Right kidney (tissue), 9 donors: ENCODE data around the gene ABHD3.
"Not testable (repeated sequence)": the region's sequence is repeated elsewhere in the genome, so short reads cannot be mapped to it uniquely, and the experiment has no call there.

Experiments used
- DNase-seq: peaks from one replicate; pipeline ENCODE4 v3.0.0-alpha.2; 2016
- long read RNA-seq, 8 donors: transcript quantifications; one replicate each; lab custom pipeline, GENCODE V29; 2026

The ABHD3 gene, protein sequence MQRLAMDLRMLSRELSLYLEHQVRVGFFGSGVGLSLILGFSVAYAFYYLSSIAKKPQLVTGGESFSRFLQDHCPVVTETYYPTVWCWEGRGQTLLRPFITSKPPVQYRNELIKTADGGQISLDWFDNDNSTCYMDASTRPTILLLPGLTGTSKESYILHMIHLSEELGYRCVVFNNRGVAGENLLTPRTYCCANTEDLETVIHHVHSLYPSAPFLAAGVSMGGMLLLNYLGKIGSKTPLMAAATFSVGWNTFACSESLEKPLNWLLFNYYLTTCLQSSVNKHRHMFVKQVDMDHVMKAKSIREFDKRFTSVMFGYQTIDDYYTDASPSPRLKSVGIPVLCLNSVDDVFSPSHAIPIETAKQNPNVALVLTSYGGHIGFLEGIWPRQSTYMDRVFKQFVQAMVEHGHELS
- long read RNA-seq, donor 1, partial matches to known transcripts = 0 of 5 reads
- long read RNA-seq, donor 1, other reads (novel, unspliced or antisense) = 0 of 5 reads
- long read RNA-seq, donor 2, transcript ABHD3-201 (9 exons, 2,064 nt) = major isoform, 5 of 23 reads
- long read RNA-seq, donor 2, partial matches to known transcripts = 18 of 23 reads
- long read RNA-seq, donor 2, other reads (novel, unspliced or antisense) = 0 of 23 reads
- long read RNA-seq, donor 3, partial matches to known transcripts = 0 of 2 reads
- long read RNA-seq, donor 3, other reads (novel, unspliced or antisense) = 0 of 2 reads
- long read RNA-seq, donor 4, partial matches to known transcripts = 0 of 4 reads
- long read RNA-seq, donor 4, other reads (novel, unspliced or antisense) = 0 of 4 reads
- long read RNA-seq, donor 5, partial matches to known transcripts = 0 of 4 reads
- long read RNA-seq, donor 5, other reads (novel, unspliced or antisense) = 0 of 4 reads
- long read RNA-seq, donor 6, partial matches to known transcripts = 0 of 4 reads
- long read RNA-seq, donor 6, other reads (novel, unspliced or antisense) = 0 of 4 reads
- long read RNA-seq, donor 7 = 0 reads
- long read RNA-seq, donor 8, partial matches to known transcripts = 0 of 5 reads
- long read RNA-seq, donor 8, other reads (novel, unspliced or antisense) = 0 of 5 reads

DNA sequence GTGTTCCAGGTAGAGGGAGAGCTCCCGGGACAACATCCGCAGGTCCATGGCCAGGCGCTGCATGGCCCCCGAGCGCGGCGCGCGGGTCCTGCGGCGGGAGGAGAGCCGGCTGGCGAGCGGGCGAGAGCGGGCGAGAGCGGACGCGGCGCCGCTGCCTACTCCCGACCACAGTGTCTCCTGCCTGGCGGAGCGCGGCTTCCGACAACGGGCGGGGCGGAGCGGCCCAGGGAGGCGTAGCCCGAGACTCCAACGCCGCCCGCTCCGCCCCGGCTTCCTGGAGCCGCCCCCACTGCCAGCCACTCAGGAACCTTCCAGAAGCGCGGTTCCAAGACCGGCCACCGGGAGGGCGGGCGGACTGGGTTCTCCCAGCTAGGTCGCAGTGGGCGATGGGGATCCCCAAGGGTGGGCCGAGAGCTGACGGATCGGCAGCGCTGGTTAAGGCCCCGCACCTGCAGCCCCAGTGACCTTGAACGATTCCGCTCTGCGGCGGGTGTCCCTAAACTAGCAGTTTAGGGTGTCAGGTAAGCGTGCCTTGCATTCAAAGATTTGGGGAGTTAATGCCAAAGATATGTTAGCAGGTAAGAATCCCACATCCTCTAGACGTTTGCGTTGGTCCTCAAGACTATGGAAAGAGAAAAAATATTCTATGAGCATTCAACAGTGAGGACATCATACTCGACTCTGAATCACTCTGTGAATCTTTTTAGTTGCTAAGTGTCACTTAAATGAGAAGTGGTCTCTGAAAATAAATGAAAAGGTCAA, at the start of gene ABHD3:
ABHD3 (minus strand) TSS at position 172 of the 762 bp plus-strand sequence; CDS start at position 63, 109 bp downstream.
- peak; percentile 94 for DNase-seq

DNA sequence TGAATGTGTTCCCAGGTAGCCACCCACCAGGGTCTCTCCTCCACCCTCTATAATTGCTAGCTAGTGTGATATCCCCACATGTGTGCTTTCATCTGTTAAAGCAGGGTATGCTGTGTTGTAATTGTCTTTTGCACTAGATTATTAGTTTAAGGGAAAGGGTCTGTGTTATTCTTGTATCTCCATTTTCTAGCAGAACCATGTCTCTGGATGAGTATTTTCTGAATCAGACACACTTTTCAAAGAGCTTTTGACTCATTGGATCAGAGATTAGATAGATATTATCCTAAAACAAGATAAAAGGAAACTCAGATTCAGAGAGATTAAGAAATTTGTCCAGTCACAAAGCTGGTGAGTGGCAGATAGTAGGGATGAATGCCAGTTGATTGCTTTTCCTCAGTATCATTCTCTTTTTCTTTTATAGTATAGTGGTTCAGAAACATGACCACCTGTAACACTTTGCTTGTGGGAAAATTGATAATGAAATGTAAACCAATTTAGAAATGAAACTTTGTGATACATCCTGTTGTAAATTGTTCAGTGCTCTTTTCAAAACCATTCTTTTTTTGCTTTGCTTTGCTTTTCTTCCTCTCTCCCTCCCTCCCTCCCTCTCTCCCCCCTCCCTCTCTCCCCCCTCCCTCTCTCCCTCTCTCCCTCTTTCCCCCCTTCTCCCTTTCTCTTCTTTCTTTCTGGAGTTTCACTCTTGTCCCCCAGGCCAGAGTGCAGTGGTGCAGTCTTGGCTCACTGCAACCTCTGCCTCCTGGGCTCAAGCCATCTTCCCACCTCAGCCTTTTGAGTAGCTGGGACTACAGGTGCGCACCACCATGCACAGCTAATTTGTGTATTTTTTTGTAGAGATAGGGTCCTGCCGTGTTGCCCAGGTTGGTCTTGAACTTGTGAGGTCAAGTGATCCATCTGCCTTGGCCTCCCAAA, 43.5 kb upstream of the ABHD3 start:
- DNase-seq = no peak

DNA sequence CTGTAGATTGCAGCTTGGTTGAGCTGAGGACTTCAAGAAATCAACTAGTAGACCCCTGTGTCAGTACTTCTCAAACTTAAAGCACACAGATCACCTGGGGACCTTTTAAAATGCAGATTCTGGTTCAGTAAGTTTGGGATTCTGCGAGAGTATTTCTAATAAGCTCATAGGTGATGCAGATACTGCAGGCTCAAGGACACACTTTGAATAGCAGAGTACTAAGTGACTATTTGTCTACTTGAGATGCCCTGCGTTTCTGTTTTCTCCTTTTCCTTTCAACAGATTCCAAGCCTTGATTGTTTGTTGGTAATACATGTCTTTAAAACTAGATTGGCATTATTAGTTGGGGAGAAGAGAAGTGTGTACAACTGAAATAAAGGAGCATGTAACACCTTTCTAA, 42.7 kb upstream of the ABHD3 start:
- DNase-seq = no peak

DNA sequence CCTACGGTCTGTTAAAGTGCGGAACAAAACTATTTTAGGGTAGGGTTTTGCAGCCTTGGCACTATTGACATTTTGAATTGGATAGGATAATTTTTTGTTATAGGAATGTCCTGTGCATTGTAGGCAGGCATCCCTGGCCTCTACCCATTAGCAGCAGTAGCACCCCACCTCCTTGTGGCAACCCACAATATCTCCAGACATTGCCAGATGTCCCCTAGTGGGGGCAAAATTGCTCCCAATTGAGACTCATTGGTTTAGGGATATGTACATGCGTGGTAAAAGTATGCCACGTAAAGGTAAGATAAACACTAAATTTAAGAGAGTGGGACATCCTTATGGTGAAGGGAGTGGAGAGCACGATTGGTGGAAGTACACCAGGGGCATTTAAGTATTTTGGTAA, 40.7 kb upstream of the ABHD3 start:
- DNase-seq = no peak

DNA sequence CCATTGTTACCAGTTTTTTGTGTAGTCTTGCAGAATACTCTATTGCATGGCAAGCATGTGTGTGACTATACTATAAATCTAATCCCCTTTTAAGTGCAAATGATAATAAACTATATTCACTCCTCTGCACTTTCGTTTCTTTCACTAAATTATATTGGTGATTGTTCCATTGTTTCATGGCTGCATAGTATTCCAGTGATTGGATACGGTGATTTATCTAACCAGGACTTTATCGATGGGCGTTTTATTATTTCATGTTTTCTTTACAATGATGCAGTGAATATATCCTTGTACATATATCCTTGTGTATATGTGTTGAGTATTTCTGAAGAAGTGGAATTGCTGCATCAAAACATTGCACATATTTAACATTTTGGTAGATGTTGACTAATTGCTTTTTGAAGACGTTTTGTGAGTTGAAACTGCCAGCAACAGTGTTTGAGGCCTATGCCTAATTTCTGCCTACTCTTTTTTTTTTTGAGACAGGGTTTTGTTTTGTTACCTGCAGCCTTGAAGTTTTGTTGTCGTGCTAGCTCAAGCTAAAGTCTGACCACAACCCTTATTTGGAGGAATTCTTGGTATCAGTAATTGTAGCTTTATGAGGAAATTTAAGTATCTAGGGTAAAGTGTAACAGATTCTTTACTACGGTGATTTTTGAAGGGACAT, 38.7 kb upstream of the ABHD3 start:
- no peak for DNase-seq

DNA sequence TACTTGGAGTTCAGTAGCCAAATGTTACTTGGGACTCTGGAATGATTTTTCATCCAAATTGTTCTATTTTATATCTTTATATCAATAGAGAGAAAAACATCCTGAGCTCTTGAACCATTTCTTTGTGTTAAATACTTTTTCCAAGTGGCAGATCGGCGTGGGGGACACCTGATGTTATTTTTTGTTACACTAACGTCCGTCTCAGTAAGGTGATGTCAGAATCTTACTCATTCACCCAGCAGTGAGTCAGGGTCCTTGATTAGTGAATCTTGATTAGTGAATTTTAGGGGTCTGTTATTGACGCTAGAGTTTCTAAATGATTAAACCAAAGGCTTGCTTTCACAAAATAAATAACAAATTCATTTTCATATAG, 37.7 kb upstream of the ABHD3 start:
- no peak for DNase-seq

DNA sequence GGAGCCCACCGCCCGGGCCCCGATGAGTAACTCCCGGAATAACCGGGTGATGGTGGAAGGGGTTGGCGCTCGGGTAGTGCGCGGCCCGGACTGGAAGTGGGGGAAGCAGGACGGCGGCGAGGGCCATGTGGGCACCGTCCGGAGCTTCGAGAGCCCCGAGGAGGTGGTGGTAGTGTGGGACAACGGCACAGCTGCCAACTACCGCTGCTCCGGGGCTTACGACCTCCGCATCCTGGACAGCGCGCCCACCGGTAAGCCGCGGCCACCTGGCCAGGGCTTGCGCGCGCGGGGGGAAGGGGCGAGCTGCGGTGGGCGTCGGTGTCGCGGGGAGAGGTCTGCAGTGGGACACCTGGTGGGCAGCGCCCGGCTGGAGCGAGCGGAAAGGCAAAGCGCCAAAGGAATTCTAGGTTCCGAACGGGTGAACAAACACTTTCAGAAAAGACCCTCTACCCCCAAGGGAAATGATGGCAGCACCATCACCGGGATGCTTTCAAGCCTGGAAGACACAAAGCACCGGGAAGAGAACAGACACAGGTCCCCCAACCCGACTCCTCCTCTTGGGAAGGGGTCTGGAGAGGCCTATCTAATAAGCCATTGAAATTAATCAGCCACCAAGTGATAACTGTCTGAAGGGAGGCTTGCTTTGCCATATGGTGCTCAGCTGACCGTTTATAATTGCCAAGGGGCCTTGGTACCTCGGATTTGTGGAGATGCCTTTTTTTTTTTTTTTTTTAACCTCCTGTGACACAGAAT, 37.2 kb upstream of the ABHD3 start:
- DNase-seq = peak; percentile 82

DNA sequence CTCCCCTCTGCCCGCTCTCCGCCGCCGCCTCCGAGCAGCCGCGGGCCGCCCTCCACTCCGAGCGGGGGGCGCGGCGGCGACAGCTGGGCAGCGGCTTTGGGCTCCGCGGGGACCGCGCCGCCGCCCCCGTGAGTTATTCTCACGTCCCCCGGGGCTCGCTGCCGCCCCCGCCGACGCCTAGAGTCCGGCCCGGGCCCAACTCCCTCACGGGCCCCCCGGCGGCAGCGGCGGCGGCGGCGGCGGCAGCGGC, 36.7 kb upstream of the ABHD3 start:
- no peak for DNase-seq

DNA sequence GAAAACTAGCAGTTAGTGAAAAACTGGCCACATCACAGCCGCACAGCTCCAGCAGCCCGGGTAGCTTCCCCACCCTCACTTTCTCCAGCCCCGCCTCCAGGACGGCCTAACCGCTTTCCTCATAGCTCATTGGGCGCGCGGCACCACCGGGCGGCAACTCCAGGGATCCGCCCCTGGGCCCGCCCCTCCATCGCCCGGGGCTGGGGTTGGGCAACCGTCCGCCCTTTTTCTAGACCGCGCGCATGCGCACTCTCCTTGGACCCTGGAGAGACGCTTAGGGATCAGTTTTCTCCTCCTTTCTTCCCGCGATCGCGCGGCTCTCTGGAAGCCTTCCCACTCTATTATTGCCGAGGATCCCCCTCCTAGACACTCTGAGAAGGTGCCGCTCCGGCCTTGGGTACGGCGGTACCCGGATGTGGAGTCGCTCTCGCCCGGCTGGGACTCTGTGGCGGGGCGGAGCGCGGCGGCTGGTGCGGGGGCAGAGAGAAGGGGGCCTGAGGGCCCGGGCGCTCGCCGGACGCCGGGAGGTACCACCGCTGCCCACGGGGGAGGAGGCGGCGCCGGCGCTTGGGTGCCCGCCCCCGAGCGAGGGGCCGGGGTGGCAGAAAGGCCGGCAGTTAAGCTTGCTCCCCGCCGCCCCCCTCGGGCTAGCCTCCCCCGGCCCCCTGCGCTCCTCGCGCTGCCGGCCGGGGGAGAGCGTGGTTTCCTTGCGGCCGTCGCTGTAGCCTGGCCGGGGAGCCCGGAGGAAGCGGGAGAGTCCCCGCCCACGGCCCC, 36.2 kb upstream of the ABHD3 start, which contains the start of gene MIB1:
MIB1 (plus strand) TSS at position 255 of the 774 bp plus-strand sequence. CDS start 792 bp downstream, outside the sequence.
- DNase-seq = peak; percentile 99

DNA sequence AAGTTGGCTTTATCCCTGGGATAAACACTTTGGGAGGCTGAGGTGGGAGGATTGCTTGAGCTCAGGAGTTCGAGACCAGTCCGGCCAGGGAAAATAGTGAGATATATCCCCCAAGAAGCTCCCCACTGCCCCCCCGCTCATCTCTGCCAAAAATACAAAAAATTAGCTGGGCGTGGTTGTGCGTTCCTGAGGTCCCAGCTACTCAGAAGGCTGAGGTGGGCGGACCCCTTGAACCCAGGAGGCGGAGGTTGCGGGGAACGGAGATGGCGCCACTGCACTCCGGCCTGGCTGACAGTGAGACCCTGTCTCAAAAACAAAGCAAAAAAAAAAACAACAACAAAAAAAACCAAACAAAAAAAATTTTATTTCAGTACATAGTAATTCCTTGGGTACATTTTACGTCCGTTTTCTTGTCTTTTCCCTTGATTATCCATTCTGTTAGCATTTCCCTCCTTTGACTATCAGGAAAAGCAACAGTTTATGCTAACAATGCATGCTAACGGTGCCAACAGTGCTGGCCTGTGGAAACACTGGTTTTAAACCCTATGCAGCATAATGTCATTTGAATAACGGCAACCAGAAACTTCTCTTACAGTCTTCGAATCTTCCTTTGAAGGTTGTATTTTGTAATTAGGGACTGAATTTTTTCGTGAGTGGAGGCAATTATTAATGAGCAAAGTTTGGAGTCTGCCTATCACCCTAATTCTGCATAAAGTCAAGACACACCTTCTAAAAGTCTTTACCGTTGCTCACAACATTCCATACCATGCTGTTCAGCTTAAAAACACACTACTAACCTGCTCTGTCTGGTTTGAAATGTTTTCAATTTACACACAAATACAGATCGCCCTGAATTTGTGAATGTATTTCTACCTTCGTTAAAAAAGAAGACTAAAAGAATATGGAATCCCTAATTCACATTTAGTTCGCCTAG, 35.3 kb upstream of the ABHD3 start:
- DNase-seq = no peak

DNA sequence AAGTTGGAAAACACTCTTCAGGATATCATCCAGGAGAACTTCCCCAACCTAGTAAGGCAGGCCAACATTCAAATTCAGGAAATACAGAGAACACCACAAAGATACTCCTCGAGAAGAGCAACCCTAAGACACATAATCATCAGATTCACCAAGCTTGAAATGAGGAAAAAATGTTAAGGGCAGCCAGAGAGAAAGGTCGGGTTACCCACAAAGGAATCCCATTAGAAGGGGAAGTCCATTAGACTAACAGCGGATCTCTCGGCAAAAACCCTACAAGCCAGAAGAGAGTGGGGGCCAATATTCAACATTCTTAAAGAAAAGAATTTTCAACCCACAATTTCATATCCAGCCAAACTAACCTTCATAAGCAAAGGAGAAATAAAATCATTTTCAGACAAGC, 32.4 kb upstream of the ABHD3 start:
- not testable (repeated sequence) for DNase-seq

DNA sequence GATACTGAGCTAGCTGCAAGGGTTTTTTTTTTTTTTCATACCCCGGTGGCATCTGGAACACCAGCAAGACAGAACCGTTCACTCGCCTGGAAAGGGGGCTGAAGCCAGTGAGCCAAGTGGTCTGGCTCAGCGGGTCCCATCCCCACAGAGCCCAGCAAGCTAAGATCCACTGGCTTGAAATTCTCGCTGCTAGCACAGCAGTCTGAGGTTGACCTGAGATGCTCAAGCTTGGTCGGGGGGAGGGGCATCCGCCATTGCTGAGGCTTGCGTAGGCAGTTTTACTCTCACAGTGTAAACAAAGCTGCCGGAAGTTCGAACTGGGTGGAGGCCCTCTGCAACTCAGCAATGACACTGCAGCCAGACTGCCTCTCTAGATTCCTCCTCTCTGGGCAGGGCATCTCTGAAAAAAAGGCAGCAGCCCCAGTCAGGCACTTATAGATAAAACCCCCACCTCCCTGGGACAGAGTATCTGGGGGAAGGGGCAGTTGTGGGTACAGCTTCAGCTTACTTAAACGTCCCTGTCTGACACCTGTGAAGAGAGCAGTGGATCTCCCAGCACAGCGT, 31.0 kb upstream of the ABHD3 start:
- no peak for DNase-seq

DNA sequence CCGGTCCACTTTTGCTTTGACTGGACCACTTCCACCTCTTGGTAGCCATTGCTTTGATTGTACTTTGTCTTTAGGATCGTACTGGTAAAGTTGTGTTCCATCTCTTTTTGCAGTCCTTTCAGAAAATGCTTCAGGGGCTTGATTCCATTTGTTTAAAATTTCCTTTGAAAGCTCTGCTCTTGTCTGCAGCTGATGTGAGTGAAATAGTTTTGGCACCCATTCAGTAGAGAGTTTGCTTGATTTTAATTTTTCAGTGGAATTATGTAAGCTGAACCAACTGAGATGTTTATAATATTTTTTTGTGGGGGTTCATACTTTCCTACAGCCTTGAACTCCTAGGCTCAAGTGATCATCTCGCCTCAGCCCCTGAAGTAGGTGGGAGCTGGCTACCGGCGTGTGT, 28.4 kb upstream of the ABHD3 start:
- DNase-seq = no peak

DNA sequence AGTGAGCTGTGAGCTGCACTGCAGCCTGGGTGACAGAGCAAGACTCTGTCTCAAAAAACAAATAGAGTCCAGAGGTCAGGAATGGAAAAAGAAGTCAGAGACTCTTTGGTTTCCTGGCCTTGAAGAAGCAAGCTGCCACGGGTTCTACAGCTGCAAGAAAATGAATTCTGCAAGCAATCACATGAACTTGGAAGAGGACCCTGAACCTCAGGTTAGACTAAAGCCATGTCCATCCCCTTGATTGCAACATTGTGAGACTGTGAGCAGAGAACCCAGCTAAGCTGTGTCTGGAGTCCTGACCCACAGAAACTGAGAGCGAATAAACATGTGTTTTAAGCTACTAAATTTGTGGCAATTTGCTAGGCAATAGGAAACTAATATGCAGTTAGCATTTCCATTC, 23.1 kb upstream of the ABHD3 start:
- no peak for DNase-seq

DNA sequence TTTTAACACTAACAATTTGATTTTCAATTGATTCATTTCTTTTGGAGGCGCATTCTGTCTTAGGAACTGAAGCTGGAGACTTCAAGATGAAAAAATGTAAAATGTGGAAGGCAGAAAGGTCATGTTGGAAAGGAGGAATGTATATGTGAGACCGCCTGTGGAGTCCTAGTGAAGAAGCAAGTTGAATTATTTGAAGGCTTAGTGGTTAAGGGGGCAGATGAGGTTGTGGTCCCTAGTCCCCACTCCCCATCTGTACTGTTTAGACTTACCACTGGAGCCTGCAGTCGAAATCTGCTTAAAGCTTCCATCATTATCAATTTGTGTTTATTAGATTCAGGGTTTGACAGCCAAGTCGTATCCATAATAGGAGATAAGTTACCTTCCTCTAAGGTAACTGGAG, 20.6 kb upstream of the ABHD3 start:
- no peak for DNase-seq

DNA sequence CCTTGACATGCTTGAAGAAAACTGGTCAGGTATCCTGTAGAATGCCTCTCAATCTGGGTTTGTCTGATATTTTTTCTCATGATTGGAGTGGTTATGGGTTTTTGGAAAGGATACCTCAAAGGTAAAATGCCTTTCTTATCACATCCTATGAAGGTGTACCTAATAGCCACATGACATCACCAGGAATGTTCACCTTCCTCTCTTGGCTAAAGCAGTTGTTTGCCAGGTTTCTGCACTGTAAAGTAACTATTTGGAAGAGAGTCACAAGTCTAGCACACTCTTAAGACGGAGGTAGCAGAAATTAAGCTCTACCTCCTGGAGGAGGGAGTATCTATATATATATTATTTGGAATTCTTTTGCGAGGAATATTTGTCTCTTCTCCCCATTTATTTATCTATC, 18.1 kb upstream of the ABHD3 start:
- no peak for DNase-seq

DNA sequence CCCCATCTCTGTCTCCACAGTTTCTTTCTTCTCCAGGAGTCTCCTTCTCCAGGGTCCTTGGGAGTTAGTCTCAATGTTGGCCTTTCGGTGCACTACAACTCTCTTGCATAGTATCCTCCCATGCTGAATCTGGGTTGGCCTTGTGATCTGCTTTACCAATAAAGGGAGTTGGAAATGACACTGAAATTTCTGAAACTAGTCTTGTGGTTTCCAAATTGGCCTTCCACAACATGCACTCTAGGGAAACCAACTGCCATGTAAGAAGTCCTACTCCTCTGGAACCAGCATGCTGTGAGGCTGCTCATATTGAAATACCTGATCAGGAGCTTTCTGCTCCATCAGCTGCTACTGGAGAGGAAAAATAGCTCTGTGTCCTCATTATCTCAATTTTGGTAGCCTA, 9.9 kb upstream of the ABHD3 start:
- DNase-seq = no peak

DNA sequence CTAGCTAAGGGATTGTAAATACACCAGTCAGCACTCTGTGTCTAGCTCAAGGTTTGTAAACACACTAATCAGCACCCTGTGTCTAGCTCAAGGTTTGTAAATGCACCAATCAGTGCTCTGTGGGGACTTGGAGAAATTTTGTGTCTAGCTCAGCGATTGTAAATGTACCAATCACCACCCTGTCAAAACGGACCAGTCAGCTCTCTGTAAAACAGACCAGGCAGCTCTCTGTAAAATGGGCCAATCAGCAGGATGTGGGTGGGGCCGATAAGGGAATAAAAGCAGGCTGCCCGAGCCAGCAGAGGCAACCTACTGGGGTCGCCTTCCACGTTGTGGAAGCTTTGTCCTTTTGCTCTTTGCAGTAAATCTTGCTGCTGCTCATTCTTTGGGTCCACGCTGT, 2.6 kb upstream of the ABHD3 start:
- DNase-seq = not testable (repeated sequence)
